Breast epithelium (tissue), 4 donors: ENCODE measurements around the gene DIP2A. TPM values are rescaled to one million over a fixed set of nuclear protein-coding genes. Genes with fewer than 3 reads are reported as not detected.
A peak's percentile ranks its signal among the peaks of the same experiment; 100 is the strongest.

ENCODE experiments used
- DNase-seq, 2 donors: peaks; one replicate each; pipeline ENCODE4 v3.0.0-alpha.2; 2019; ENCODE audit warnings: low spot score in 2 of 2
- H3K27ac ChIP-seq, 2 donors: fragments of 200-600 bp; sonication (generic) in 1 of 2; one replicate each; pipeline ENCODE4 v1.5.1; 2016 to 2019; ENCODE audit warnings: mild to moderate bottlenecking in 1 of 2
- H3K27me3 ChIP-seq, 2 donors: fragments of 200-600 bp; sonication (generic) in 1 of 2; one replicate each; pipeline versions ENCODE4 v1.5.1 to v1.6.0; 2017 to 2019; ENCODE audit warnings: control low read depth in 1 of 2, mild to moderate bottlenecking in 1 of 2
- H3K36me3 ChIP-seq: fragments of 200-600 bp; one replicate; pipeline ENCODE4 v1.5.1; 2019
- H3K4me1 ChIP-seq, 2 donors: fragments of 200-600 bp; sonication (generic); one replicate each; pipeline ENCODE4 v1.5.1; 2016 to 2019; ENCODE audit warnings: control low read depth in 1 of 2
- H3K4me3 ChIP-seq, 3 donors: fragments of 200-600 bp; sonication (generic); 1 replicate in 2 of 3; 2 replicates in 1 of 3; pipeline ENCODE4 v1.5.1; 2016 to 2019; ENCODE audit warnings: mild to moderate bottlenecking in 3 of 3, moderate library complexity in 2 of 3
- H3K9me3 ChIP-seq, 2 donors: fragments of 200-600 bp; sonication (generic) in 1 of 2; one replicate each; pipeline ENCODE4 v1.5.1; 2016 to 2019; ENCODE audit warnings: control low read depth in 1 of 2
- POLR2A ChIP-seq: fragments of 450-650 bp; IDR thresholded peaks from one replicate; pipeline ENCODE4 v1.6.1; 2016; ENCODE audit warnings: antibody characterized with exemption, mild to moderate bottlenecking, moderate library complexity
- POLR2AphosphoS5 ChIP-seq, 3 donors: sonication (generic); formaldehyde crosslinking; IDR thresholded peaks; one replicate each; pipeline ENCODE4 v1.6.1; 2017; ENCODE audit warnings: antibody characterized with exemption in 3 of 3
- intact Hi-C: fragments of 100-400 bp; cut with DNase I; formaldehyde crosslinking; loops from one replicate; pipeline ENCODE4 v1.15.1; 2023; ENCODE audit warnings: low total_unique reads
- total RNA-seq, 3 donors: library from RNA; depleted of rRNA; stranded (reverse); fragments of >200 nt; gene quantifications; one replicate each; pipeline ENCODE4 v1.1.0, GENCODE V29; 2016
- TF ChIP-seq, protein P1 (sequence below), 3 donors: fragments of 450-650 bp; IDR thresholded peaks; one replicate each; pipeline ENCODE4 v1.5.1; 2016 to 2017; ENCODE audit warnings: antibody characterized with exemption in 3 of 3, mild to moderate bottlenecking in 3 of 3, moderate library complexity in 3 of 3

DIP2A gene
- total RNA-seq, 3 donors from 2014 or later: 32.6 to 43.9 (median 42.0) TPM

DNA sequence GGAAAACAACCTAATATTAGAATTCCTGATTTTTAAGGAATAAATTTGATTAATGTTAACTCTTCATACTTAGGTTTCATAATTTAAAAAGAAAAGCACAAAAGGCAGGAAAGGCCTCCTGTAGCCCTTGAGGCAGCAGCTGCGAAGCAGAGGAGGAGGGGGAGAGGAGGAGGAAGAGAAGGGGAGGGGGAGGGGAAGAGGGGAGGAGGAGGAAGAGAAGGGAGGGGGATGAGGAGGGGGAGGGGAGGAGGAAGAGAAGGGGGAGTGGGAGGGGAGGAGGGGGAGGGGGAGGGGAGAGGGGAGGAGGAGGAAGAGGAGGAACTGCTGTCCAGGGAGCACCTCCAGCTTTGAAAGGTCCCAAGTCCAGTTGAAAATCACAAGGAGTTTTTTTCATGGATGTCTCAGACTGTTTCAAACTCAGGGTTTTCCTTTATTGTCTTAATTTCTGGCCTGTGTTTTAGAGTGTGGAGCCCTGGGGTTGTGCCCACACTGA is 35.1 kb upstream of the DIP2A start:
- intact Hi-C loops: no loop called here
- TF ChIP-seq POLR2A (no peak), POLR2AphosphoS5 (IDR thresholded peaks at IDR 0.05) (no peak)
- TF ChIP-seq, protein P1, sequence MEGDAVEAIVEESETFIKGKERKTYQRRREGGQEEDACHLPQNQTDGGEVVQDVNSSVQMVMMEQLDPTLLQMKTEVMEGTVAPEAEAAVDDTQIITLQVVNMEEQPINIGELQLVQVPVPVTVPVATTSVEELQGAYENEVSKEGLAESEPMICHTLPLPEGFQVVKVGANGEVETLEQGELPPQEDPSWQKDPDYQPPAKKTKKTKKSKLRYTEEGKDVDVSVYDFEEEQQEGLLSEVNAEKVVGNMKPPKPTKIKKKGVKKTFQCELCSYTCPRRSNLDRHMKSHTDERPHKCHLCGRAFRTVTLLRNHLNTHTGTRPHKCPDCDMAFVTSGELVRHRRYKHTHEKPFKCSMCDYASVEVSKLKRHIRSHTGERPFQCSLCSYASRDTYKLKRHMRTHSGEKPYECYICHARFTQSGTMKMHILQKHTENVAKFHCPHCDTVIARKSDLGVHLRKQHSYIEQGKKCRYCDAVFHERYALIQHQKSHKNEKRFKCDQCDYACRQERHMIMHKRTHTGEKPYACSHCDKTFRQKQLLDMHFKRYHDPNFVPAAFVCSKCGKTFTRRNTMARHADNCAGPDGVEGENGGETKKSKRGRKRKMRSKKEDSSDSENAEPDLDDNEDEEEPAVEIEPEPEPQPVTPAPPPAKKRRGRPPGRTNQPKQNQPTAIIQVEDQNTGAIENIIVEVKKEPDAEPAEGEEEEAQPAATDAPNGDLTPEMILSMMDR (IDR thresholded peaks at IDR 0.05): no peak
- H3K4me3 ChIP-seq: no peak overlapping the region
- no peak for DNase-seq
- H3K36me3 ChIP-seq: no peaks in the 10 kb centered on the region
- H3K4me1 ChIP-seq: no peaks in the 10 kb centered on the region
- no peak overlapping the region for H3K27ac ChIP-seq
- H3K9me3 ChIP-seq: no peaks in the 10 kb centered on the region
- H3K27me3 ChIP-seq: no peaks in the 10 kb centered on the region

DNA sequence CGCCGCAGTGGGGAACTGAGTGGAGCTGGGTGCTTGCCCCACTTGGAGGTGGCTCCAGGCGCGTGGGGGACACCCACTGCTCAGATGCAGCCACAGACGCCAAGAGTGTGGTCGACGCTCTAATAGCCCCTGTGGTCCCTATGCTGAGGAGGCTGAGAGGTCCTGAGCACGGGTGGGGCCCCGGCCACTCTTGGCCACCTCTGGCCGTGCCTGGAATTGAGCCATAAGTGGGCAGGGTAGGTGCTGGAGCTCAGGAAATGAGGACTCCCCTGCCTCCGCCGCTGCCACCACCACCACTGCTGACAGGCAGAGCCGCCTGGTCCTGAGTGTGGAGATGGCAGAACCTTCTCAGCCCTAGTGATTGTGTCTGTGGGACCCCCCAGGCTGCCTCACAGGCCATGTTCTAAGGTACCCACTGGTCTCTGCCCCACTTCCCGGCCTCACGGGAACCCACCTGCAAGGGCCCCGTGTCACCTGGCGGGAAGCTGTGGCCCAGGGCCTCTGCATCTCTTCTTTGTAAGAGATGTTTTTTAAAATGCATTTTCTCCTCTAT is 34.6 kb upstream of the DIP2A start:
- H3K4me1 ChIP-seq: no peaks in the 10 kb centered on the region
- no peaks in the 10 kb centered on the region for H3K9me3 ChIP-seq
- H3K4me3 ChIP-seq: no peak overlapping the region
- H3K27ac ChIP-seq: no peak overlapping the region
- no peak for TF ChIP-seq POLR2A
- no peak for TF ChIP-seq POLR2AphosphoS5 (IDR thresholded peaks at IDR 0.05)
- TF ChIP-seq, protein P1 (IDR thresholded peaks at IDR 0.05): no peak
- intact Hi-C loops: no loop called here
- DNase-seq: no peak
- no peaks in the 10 kb centered on the region for H3K27me3 ChIP-seq
- no peaks in the 10 kb centered on the region for H3K36me3 ChIP-seq

DNA sequence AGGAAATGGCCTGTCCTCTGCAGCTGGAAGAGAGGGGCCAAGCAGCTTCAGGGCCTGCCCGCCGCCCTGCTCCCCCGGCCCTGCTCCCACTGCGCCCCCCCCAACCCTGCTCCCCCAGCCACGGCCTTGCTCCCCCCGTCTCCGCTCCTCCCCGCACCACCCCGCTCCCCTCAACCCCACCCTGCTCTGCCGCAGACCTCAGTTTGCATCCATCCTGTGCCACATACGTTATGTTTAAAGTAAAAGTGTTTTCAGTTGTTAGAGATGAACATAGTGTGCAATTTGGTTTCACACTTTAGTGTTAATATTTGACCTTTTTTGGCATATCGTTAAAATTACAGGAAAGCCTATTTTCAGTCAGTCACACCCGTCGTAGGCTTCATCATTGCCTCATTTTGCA is 34.1 kb upstream of the DIP2A start:
- DNase-seq: no peak
- TF ChIP-seq POLR2A: no peak
- no peak for TF ChIP-seq POLR2AphosphoS5 (IDR thresholded peaks at IDR 0.05)
- TF ChIP-seq, protein P1 (IDR thresholded peaks at IDR 0.05): no peak
- no peaks in the 10 kb centered on the region for H3K9me3 ChIP-seq
- H3K4me1 ChIP-seq: no peaks in the 10 kb centered on the region
- peaks cover under 1% of the 10 kb centered on the region for H3K36me3 ChIP-seq
- no peaks in the 10 kb centered on the region for H3K27me3 ChIP-seq
- H3K27ac ChIP-seq: no peak overlapping the region
- intact Hi-C loops: no loop called here
- no peak overlapping the region for H3K4me3 ChIP-seq

DNA sequence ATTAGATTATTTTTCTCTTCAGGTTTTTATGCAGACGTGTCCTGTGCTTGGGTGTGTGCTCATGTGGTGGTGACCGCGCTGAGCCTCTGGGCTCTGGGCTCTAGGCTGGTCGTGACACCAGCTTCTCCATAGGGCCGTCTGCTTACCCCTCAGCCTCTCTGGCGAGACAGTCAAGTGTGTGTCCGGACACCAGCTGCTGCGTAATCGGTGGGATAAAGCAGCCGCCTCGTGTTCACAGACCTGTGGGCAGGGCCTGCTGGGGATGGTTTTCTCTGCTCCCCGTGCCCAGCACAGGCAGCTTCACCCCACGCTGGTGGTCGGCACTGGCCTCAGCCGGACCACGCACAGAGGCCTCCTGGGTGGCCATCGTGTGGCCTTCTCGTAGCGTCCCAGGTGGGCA is 33.6 kb upstream of the DIP2A start:
- intact Hi-C loops: no loop called here
- Histone ChIP-seq H3K27me3 (no peaks in the 10 kb centered on the region), H3K36me3 (peaks cover 5% of the 10 kb centered on the region), H3K27ac (no peak overlapping the region), H3K4me3 (no peak overlapping the region), H3K9me3 (no peaks in the 10 kb centered on the region), H3K4me1 (no peaks in the 10 kb centered on the region)
- DNase-seq: no peak
- TF ChIP-seq POLR2AphosphoS5 (IDR thresholded peaks at IDR 0.05) (no peak), POLR2A (no peak)
- TF ChIP-seq, protein P1 (IDR thresholded peaks at IDR 0.05): no peak

DNA sequence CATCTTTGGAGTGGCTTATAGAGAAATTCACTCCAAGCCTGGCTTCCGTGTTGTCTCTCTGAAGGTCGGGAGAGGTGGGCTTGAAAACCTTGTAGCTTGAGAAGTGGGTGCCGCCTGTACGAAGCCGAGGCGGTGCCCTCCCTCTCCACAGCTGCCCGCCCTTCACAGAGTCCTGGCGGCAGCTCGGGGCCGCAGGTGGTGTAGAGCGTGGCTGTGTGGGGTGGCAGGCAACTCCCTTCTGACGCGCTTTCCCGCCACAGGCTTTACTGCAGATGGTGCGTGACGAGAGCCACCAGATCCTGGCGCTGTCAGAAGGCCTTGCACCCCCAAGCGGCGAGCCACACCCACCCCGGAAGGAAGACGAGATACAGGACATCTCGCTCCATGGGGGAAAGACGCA is 33.1 kb upstream of the DIP2A start:
- H3K27ac ChIP-seq: no peak overlapping the region
- intact Hi-C loops: no loop called here

More for the DNA sequence above, 33.1 kb upstream of the DIP2A start:
- H3K9me3 ChIP-seq: no peaks in the 10 kb centered on the region
- TF ChIP-seq, protein P1 (IDR thresholded peaks at IDR 0.05): no peak
- no peak for TF ChIP-seq POLR2A
- no peak for TF ChIP-seq POLR2AphosphoS5 (IDR thresholded peaks at IDR 0.05)
- no peaks in the 10 kb centered on the region for H3K27me3 ChIP-seq
- H3K4me1 ChIP-seq: no peaks in the 10 kb centered on the region
- DNase-seq: peak in 1 of 2 donors; percentile 20
- no peak overlapping the region for H3K4me3 ChIP-seq
- peaks cover 9% of the 10 kb centered on the region for H3K36me3 ChIP-seq
